ENCODE results near the gene PCBP1.
A peak's percentile ranks its signal among the peaks of the same experiment; 100 is the strongest.
"Not testable (repeated sequence)": the region's sequence is repeated elsewhere in the genome, so short reads cannot be mapped to it uniquely, and the experiment has no call there.

PCBP1 gene

GRCh38 chr2:70086838-70087701 lies at the start of gene PCBP1:
TSS of gene PCBP1 (plus strand) at chr2:70087477. CDS start at chr2:70087744, 267 bp downstream.
- peak; percentile 89 for DNase-seq (ENCODE audit: low spot score)

GRCh38 chr2:70039366-70039765 lies 47.9 kb upstream of the PCBP1 start:
- no peak for DNase-seq (ENCODE audit: low spot score)

GRCh38 chr2:70041663-70042062 lies 45.6 kb upstream of the PCBP1 start:
- DNase-seq (ENCODE audit: low spot score) = no peak

GRCh38 chr2:70042246-70042645 lies 45.0 kb upstream of the PCBP1 start:
- no peak for DNase-seq (ENCODE audit: low spot score)

GRCh38 chr2:70043252-70043875 lies 43.9 kb upstream of the PCBP1 start:
- no peak for DNase-seq (ENCODE audit: low spot score)

GRCh38 chr2:70044290-70045040 lies 42.8 kb upstream of the PCBP1 start:
- no peak for DNase-seq (ENCODE audit: low spot score)

GRCh38 chr2:70045405-70045804 lies 41.9 kb upstream of the PCBP1 start:
- no peak for DNase-seq (ENCODE audit: low spot score)

GRCh38 chr2:70045932-70046331 lies 41.3 kb upstream of the PCBP1 start:
- no peak for DNase-seq (ENCODE audit: low spot score)

- DNase-seq (ENCODE audit: low spot score) = no peak
Observed at GRCh38 chr2:70046534-70046933, 40.7 kb upstream of the PCBP1 start.

GRCh38 chr2:70047451-70047850 lies 39.8 kb upstream of the PCBP1 start:
- no peak for DNase-seq (ENCODE audit: low spot score)

GRCh38 chr2:70049255-70049654 lies 38.0 kb upstream of the PCBP1 start:
- no peak for DNase-seq (ENCODE audit: low spot score)

- DNase-seq (ENCODE audit: low spot score) = no peak
Observed at GRCh38 chr2:70050631-70051425, 36.4 kb upstream of the PCBP1 start.

- not testable (repeated sequence) for DNase-seq (ENCODE audit: low spot score)
Observed at GRCh38 chr2:70055259-70055658, 32.0 kb upstream of the PCBP1 start.

- DNase-seq (ENCODE audit: low spot score) = no peak
Observed at GRCh38 chr2:70061317-70061716, 26.0 kb upstream of the PCBP1 start.

- no peak for DNase-seq (ENCODE audit: low spot score)
Observed at GRCh38 chr2:70062270-70062669, 25.0 kb upstream of the PCBP1 start.

GRCh38 chr2:70068119-70068518 lies 19.2 kb upstream of the PCBP1 start:
- DNase-seq (ENCODE audit: low spot score) = no peak

- DNase-seq (ENCODE audit: low spot score) = no peak
Observed at GRCh38 chr2:70069049-70069448, 18.2 kb upstream of the PCBP1 start.

GRCh38 chr2:70070542-70071268 lies 16.6 kb upstream of the PCBP1 start:
- DNase-seq (ENCODE audit: low spot score) = peak; percentile 93

- peak; percentile 18 for DNase-seq (ENCODE audit: low spot score)
Observed at GRCh38 chr2:70073493-70073892, 13.8 kb upstream of the PCBP1 start.

- peak; percentile 11 for DNase-seq (ENCODE audit: low spot score)
Observed at GRCh38 chr2:70078384-70078783, 8.9 kb upstream of the PCBP1 start.

- no peak for DNase-seq (ENCODE audit: low spot score)
Observed at GRCh38 chr2:70080610-70081200, 6.6 kb upstream of the PCBP1 start.
